Measurements from ENCODE around the gene KCNQ5. TPM values are rescaled to one million over a fixed set of nuclear protein-coding genes. Genes with fewer than 3 reads are reported as not detected.

The KCNQ5 gene
- total RNA-seq, 1 donor from 2014 or later = 12.9 TPM

DNA sequence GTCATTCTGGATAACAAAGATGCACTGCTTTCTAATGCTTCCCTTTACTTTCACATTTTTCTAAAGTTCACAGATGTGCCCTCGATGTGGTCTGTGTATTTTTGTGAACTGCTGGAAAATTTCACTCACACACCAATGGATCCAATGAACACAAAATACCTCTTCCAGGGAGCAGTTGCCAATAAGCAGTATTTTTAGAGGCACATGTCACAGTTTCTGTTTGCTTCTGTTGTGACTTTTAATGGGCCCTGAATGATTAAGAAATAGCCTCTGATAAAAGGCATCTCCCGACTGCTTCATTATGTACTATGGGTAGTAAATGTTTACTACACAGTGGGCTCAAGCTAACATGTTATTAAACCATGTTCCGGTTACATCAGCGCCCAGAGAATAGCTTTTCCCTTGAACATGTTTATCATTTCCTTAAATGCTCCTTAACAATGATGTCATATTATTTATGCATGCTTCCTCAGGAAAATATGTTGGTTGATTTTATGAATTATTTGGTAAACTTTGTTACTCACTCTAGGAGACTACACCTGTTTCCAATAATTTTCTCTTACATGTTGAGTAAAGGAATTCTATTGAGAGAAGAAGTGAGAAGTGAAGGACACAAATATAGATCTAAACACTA lies 188.0 kb downstream of the KCNQ5 start:
- no peak for DNase-seq

DNA sequence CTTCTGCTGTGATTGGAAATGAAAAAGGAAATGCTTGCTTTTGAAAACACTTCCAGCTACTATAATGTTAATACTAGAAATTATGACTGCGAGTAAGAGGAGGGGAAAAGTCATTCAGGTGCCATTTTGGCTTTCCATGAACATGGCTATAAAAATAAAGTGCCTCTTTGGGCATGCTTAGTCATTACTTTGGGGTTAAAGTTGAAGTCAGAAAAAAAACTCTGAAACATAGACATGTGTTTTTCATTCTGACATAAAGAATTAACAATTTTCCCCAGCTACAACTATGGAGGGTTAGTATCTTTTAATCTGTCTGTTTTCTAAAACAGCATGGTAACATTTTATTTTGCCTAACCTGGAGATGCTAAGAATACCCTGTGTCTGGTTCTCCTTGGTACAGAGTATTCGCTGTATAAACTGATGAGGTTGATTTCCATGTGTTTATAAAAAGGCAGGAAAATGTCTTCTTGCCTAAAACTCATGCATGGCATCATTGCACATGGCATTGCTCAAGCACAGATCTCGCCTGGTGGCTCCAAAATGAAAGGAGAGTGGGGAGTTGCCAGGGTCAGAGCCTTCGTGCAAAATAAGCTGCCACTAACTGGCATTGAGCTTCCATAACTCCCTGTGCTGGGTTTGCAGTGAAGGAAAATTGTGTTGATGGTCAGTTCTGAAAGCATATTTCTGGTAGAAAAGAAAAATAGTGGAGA lies 188.9 kb downstream of the KCNQ5 start:
- DNase-seq = no peak

- no peak for DNase-seq
These were observed 190.1 kb downstream of the KCNQ5 start for GRCh38 chr6:72811971-72812421.

DNA sequence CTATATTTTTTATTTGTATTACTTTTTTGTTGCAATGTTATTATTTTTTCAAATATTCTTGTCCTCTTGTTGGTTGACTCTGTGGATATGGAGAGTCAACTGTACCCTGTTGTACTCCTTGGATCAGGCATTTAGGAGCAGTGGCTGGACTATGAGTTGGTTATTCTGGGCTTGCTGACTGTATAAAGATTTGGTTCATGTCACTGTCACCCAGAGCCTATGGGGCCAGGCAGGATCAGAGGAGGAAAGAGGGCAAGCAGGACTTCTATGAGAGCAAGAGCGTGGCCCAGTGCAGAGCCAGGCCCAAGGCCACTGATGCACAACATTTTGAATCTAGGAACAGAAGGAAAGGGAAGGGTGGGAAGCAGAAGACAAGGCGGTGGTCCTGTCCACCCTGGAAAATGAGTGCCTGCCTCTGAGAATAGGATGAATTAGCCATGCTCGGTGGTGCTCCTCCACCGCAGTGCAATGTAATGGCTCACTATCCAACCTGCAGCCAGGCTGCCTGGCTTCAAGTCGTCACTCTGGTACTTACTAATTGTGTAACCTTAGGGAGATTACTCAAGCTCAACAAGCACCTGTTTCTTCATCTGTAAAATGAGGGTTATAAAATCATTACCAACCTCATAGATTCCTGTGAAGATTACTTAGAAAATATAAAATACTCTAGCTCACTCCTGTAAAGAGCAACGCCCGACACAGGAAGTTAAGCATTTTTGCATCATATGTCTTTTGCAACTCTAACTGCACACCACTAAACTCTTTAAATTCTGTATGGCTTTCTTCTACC lies 192.1 kb downstream of the KCNQ5 start:
- DNase-seq = no peak

- DNase-seq = no peak
These were observed 194.2 kb downstream of the KCNQ5 start for GRCh38 chr6:72816022-72816421.

GRCh38 chr6:72817208-72817607 lies 195.3 kb downstream of the KCNQ5 start:
- no peak for DNase-seq

DNA sequence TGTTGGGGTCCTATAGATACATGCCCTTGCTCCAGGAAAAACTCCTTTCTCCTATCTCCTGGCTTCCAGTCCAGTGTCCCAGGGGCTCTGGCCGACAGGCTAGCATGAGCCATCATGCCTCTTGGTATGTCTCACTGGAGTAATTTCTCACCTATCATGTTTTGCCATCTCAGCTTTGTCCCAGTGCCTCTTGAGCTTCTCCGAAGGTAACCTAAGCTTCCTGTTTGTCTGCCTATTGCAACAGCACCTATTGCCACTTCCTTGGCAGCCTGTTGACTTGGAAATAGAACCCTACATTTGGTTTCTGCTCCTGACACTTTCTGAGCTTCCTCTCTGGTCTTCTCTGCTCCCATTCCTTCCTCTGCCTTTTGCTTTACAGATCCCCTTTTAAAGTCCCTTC lies 197.7 kb downstream of the KCNQ5 start:
- no peak for DNase-seq

GRCh38 chr6:72820153-72820552 lies 198.3 kb downstream of the KCNQ5 start:
- no peak for DNase-seq

DNA sequence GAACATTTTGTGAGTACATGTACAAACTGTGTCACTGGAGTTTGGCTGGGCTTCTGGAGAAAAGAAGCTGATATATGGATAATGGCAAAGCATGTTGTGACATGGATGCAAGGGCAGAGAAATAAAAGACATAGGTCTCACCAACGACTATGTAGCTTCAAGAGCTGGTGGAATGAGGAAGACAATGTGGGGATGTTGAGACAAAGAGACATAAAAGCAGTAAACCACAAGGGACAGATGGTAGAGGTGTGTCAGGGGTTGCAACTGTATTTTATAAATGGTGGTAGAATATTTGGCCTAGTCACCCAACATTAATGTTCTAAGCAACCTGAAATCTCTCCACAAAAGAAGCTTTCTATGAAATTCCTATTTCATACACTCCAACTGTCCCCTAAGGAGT lies 199.0 kb downstream of the KCNQ5 start:
- no peak for DNase-seq

- no peak for DNase-seq
These were observed 200.2 kb downstream of the KCNQ5 start for GRCh38 chr6:72822023-72822422.

- DNase-seq = no peak
These were observed 200.8 kb downstream of the KCNQ5 start for GRCh38 chr6:72822691-72823090.

DNA sequence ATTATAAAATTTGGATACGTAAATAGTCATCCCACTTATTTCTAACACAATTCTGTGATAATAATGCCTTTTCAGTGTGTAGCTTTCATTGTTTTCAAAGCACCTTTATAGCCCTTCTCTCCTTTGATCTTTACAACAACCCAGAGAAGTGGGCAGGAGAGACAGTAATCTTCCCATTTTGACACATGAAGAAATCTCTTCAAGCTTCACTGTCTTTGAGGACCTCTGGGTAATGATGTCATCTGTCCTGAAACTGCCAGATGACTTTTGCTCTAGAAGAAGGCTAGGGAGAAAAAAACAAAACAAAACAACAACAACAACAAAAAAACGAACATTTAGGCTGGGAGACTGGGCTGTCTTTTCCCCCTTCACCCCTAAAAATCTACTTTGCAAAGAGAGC lies 203.0 kb downstream of the KCNQ5 start:
- DNase-seq = no peak

DNA sequence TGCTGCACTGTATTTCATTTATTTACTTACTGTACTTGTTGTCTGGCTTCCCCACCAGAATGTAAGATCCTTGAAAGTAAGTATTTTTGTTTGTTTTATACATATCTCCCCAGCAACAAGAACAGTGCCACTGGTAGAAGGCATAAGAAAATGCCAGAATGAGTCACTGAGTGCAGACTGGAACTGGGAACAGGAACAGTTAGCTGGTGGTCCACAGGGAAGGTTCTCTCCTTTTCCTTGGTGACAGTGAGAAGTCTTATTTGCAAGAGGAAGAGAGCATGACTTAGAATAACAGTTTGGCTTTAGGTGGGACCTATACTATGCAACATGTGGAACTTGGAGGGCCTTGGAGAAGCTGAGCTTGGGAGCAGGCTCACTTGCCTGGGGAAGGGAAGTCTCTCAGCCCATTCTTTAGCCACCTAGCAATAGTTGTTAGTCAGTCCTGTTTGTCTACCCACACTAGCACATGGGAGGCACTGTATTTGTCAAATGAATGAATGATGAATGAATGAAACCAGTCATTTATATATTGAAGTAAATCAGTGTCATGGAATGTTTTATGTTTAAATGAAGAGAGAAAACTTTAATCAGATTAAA lies 203.5 kb downstream of the KCNQ5 start:
- no peak for DNase-seq

DNA sequence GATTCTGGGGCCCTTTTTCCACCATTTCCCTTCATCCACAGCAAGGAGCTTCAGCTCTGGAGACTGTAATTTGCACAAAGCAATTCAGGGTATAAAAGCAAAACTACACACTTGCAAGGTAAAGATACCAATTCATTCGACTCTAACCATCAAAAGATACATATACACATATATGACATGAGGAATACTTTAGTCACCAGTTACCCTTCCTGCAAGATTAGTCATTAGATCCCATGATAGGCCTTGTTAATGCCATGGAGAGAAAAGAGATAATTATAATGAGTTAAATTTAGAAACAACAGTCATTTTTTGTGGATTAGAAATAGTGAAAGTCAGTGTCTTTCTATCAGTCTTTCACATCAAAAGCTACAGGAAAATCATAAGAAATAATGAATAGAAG lies 204.2 kb downstream of the KCNQ5 start:
- no peak for DNase-seq

- DNase-seq = no peak
These were observed 205.0 kb downstream of the KCNQ5 start for GRCh38 chr6:72826744-72827438.

DNA sequence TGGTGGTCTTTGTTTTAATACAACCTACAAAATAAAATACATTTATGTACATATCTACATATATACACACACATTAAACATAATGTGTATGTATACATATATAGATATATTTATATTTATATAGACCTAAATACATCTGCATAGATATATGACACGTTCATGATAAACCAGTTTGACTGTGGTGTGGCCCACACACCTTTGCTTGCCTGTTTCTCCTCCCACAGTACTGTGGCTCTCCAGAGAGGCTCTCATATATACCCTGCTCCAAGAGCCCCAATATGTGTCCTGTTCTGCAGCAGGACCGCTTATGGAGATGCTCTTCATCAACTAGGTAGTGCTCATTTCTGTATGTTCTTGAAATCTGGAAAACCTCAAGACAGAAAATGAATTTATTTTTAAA lies 207.0 kb downstream of the KCNQ5 start:
- no peak for DNase-seq

GRCh38 chr6:72832271-72832670 lies 210.4 kb downstream of the KCNQ5 start:
- DNase-seq = no peak

GRCh38 chr6:72835749-72836148 lies 213.9 kb downstream of the KCNQ5 start:
- DNase-seq = no peak

GRCh38 chr6:72836971-72837370 lies 215.1 kb downstream of the KCNQ5 start:
- no peak for DNase-seq

DNA sequence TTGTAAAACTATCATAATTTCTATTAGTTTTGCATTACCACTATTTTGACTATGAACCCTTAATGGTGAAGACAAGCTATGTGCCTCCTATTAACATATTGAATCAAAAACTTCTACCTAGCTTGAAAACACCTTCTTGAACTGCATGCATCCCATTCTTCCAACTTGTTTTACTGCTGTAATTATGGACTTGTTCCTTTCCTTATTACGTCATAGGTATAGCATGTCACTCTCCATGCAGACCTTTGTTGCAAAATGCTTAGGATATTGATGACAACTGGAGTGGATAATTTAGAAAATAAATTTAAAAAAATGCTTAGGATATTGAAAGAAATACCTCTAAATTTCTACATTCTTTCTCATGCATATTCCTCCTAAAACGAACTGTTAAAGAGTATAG lies 219.3 kb downstream of the KCNQ5 start:
- DNase-seq = no peak

- DNase-seq = no peak
These were observed 220.3 kb downstream of the KCNQ5 start for GRCh38 chr6:72842140-72842539.

GRCh38 chr6:72844614-72845013 lies 222.8 kb downstream of the KCNQ5 start:
- no peak for DNase-seq

All from occipital lobe (tissue), 2 donors.